HEK293 (cell line): Measurements from ENCODE around the gene FSCN2.

Source experiments
- BCL11A ChIP-seq: fragments of 450-650 bp; formaldehyde crosslinking; IDR thresholded peaks from 2 replicates; pipeline ENCODE4 v1.5.1; 2016; ENCODE audit warnings: low read depth, missing biosample characterization, missing genetic modification characterization
- KLF16 ChIP-seq: fragments of 450-650 bp; formaldehyde crosslinking; IDR thresholded peaks from 2 replicates; pipeline ENCODE4 v1.5.1; 2017; ENCODE audit warnings: missing biosample characterization, missing genetic modification characterization
- OSR2 ChIP-seq: fragments of 450-650 bp; formaldehyde crosslinking; IDR thresholded peaks from 2 replicates; pipeline ENCODE4 v1.5.1; 2016; ENCODE audit warnings: missing biosample characterization, missing genetic modification characterization
- PRDM10 ChIP-seq: fragments of 450-650 bp; formaldehyde crosslinking; IDR thresholded peaks from 2 replicates; pipeline ENCODE4 v1.5.1; 2016; ENCODE audit warnings: missing biosample characterization, missing genetic modification characterization
- PRDM2 ChIP-seq: fragments of 450-650 bp; formaldehyde crosslinking; IDR thresholded peaks from 2 replicates; pipeline ENCODE4 v1.5.1; 2016; ENCODE audit warnings: missing biosample characterization, missing genetic modification characterization, borderline replicate concordance
- RBAK ChIP-seq: fragments of 450-650 bp; formaldehyde crosslinking; IDR thresholded peaks from 2 replicates; pipeline ENCODE4 v1.5.1; 2016; ENCODE audit warnings: missing biosample characterization, missing genetic modification characterization
- TSHZ1 ChIP-seq: fragments of 450-650 bp; formaldehyde crosslinking; IDR thresholded peaks from 2 replicates; pipeline ENCODE4 v1.5.1; 2016; ENCODE audit warnings: missing biosample characterization, missing genetic modification characterization, borderline replicate concordance
- ZBTB44 ChIP-seq: fragments of 450-650 bp; IDR thresholded peaks from 2 replicates; pipeline ENCODE4 v1.5.1; 2018; ENCODE audit warnings: missing biosample characterization, mild to moderate bottlenecking, missing genetic modification characterization
- ZEB2 ChIP-seq: fragments of 450-650 bp; formaldehyde crosslinking; IDR thresholded peaks from 2 replicates; pipeline ENCODE4 v1.5.1; 2016; ENCODE audit warnings: missing biosample characterization, missing genetic modification characterization
- ZFHX2 ChIP-seq: fragments of 450-650 bp; formaldehyde crosslinking; conservative IDR thresholded peaks from 2 replicates; pipeline ENCODE4 v1.5.1; 2016; ENCODE audit warnings: missing biosample characterization, missing genetic modification characterization
- ZNF138 ChIP-seq: fragments of 450-650 bp; formaldehyde crosslinking; IDR thresholded peaks from 2 replicates; pipeline ENCODE4 v1.5.1; 2016; ENCODE audit warnings: missing biosample characterization, missing genetic modification characterization, borderline replicate concordance
- ZNF23 ChIP-seq: fragments of 450-650 bp; formaldehyde crosslinking; IDR thresholded peaks from 2 replicates; pipeline ENCODE4 v1.5.1; 2016; ENCODE audit warnings: missing biosample characterization, missing genetic modification characterization, borderline replicate concordance
- ZNF239 ChIP-seq: fragments of 450-650 bp; formaldehyde crosslinking; IDR thresholded peaks from 2 replicates; pipeline ENCODE4 v1.5.1; 2016; ENCODE audit warnings: missing biosample characterization, missing genetic modification characterization
- ZNF248 ChIP-seq: fragments of 450-650 bp; formaldehyde crosslinking; IDR thresholded peaks from 2 replicates; pipeline ENCODE4 v1.5.1; 2017; ENCODE audit warnings: missing biosample characterization, missing genetic modification characterization
- ZNF324 ChIP-seq: fragments of 450-650 bp; formaldehyde crosslinking; IDR thresholded peaks from 2 replicates; pipeline ENCODE4 v1.5.1; 2016; ENCODE audit warnings: missing biosample characterization, missing genetic modification characterization
- ZNF423 ChIP-seq: fragments of 450-650 bp; formaldehyde crosslinking; IDR thresholded peaks from 2 replicates; pipeline ENCODE4 v1.5.1; 2016; ENCODE audit warnings: missing biosample characterization, missing genetic modification characterization
- ZNF426 ChIP-seq: fragments of 450-650 bp; formaldehyde crosslinking; IDR thresholded peaks from 2 replicates; pipeline ENCODE4 v1.5.1; 2017; ENCODE audit warnings: missing biosample characterization, missing genetic modification characterization, mild to moderate bottlenecking, inconsistent platforms, moderate library complexity
- ZNF473 ChIP-seq: fragments of 450-650 bp; formaldehyde crosslinking; IDR thresholded peaks from 2 replicates; pipeline ENCODE4 v1.5.1; 2017; ENCODE audit warnings: missing biosample characterization, missing genetic modification characterization
- ZNF510 ChIP-seq: fragments of 450-650 bp; formaldehyde crosslinking; IDR thresholded peaks from 2 replicates; pipeline ENCODE4 v1.5.1; 2018; ENCODE audit warnings: mild to moderate bottlenecking, missing genetic modification characterization, missing biosample characterization; ENCODE audit not compliant: insufficient replicate concordance
- ZNF530 ChIP-seq: fragments of 450-650 bp; formaldehyde crosslinking; IDR thresholded peaks from 2 replicates; pipeline ENCODE4 v1.5.1; 2016; ENCODE audit warnings: low read depth, missing biosample characterization, missing genetic modification characterization
- ZNF549 ChIP-seq: fragments of 450-650 bp; IDR thresholded peaks from 2 replicates; pipeline ENCODE4 v1.5.1; 2018; ENCODE audit warnings: missing biosample characterization, missing genetic modification characterization, mild to moderate bottlenecking, inconsistent platforms, moderate library complexity
- ZNF558 ChIP-seq: fragments of 450-650 bp; formaldehyde crosslinking; IDR thresholded peaks from 2 replicates; pipeline ENCODE4 v1.5.1; 2016; ENCODE audit warnings: missing biosample characterization, missing genetic modification characterization
- ZNF596 ChIP-seq: fragments of 450-650 bp; IDR thresholded peaks from 2 replicates; pipeline ENCODE4 v1.5.0; 2018; ENCODE audit warnings: missing biosample characterization, mild to moderate bottlenecking, missing genetic modification characterization, moderate library complexity
- ZSCAN23 ChIP-seq: fragments of 450-650 bp; formaldehyde crosslinking; IDR thresholded peaks from 2 replicates; pipeline ENCODE4 v1.5.1; 2016; ENCODE audit warnings: missing biosample characterization, missing genetic modification characterization
- ZSCAN30 ChIP-seq: fragments of 450-650 bp; IDR thresholded peaks from 2 replicates; pipeline ENCODE4 v1.5.1; 2018; ENCODE audit warnings: missing biosample characterization, mild to moderate bottlenecking, missing genetic modification characterization, moderate library complexity

FSCN2 gene

GRCh38 chr17:81553616-81554181 is 25.5 kb downstream of the FSCN2 start (continued):
- 0 out of 2 replicates have a peak, but pooled peaks have one; percentile 20 for TF ChIP-seq ZSCAN23 (tag by site-specific recombination)
- no peak for TF ChIP-seq ZNF596 (tag by site-specific recombination)
- TF ChIP-seq ZNF23 (tag by site-specific recombination) = no peak
- peak; percentile 83 for TF ChIP-seq OSR2 (tag by site-specific recombination)
- TF ChIP-seq ZNF510 (tag by site-specific recombination) = no peak
- no peak for TF ChIP-seq ZNF138 (tag by site-specific recombination)
- TF ChIP-seq ZNF423 = peak; percentile 69; the same call in 1 of the 2 replicates
- no peak for TF ChIP-seq ZNF558 (tag by site-specific recombination)
- TF ChIP-seq ZEB2 (tag by site-specific recombination) = peak; percentile 90
- no peak for TF ChIP-seq PRDM2 (tag by site-specific recombination)
- TF ChIP-seq ZNF530 (tag by site-specific recombination) = no peak
- 0 out of 2 replicates have a peak, but pooled peaks have one; percentile 27 for TF ChIP-seq ZBTB44 (tag by site-specific recombination)
- TF ChIP-seq ZNF239 (tag by site-specific recombination) = no peak
- no peak for TF ChIP-seq BCL11A
- no peak for TF ChIP-seq ZNF426 (tag by site-specific recombination)
- no peak for TF ChIP-seq TSHZ1 (tag by site-specific recombination)
- TF ChIP-seq KLF16 = no peak
- no peak for TF ChIP-seq ZNF248 (tag by site-specific recombination)
- peak; percentile 57; the same call in 1 of the 2 replicates for TF ChIP-seq ZNF324
- peak; percentile 96 for TF ChIP-seq ZFHX2 (tag by site-specific recombination)
- TF ChIP-seq ZNF473 = no peak
- TF ChIP-seq ZNF549 (tag by site-specific recombination) = no peak
- peak; percentile 54 for TF ChIP-seq PRDM10 (tag by site-specific recombination)
- peak; percentile 66; the same call in 1 of the 2 replicates for TF ChIP-seq ZSCAN30 (tag by site-specific recombination)
- no peak for TF ChIP-seq RBAK (tag by site-specific recombination)
